Measurements from ENCODE around the gene ACSL1. TPM values are rescaled to one million over a fixed set of nuclear protein-coding genes. Genes with fewer than 3 reads are reported as not detected.

The ACSL1 gene
- 46.5 to 52.1 TPM (median 48.3 TPM) in 5 replicates for total RNA-seq (2022; extraction: Qiagen RNA extraction)

GRCh38 chr4:184825896-184826690 lies at the start of gene ACSL1:
ACSL1 (minus strand) TSS chr4:184825968; CDS start chr4:184803514, 22,454 bp downstream.

GRCh38 chr4:184733654-184734524 lies 91.9 kb downstream of the ACSL1 start, which contains the start of gene CENPU:
CENPU (minus strand) TSS chr4:184734096; CDS start chr4:184734062, 34 bp downstream.

Other genes with a start within 250 kb of the ACSL1 start
- 20.5 to 30.6 TPM (median 21.0 TPM) in 5 replicates for gene CASP3, start 176.5 kb downstream of the ACSL1 start, total RNA-seq (2022; extraction: Qiagen RNA extraction)
- gene PRIMPOL, start 176.2 kb downstream of the ACSL1 start, total RNA-seq (2022; extraction: Qiagen RNA extraction), result 5.7 to 6.8 TPM (median 6.2 TPM) in 5 replicates
- 22.9 to 27.3 TPM (median 24.1 TPM) in 5 replicates for gene CENPU, start 91.9 kb downstream of the ACSL1 start, total RNA-seq (2022; extraction: Qiagen RNA extraction)
- gene HELT, start 192.5 kb upstream of the ACSL1 start, total RNA-seq (2022; extraction: Qiagen RNA extraction), result not detected in 5 replicates

Data from A549 treated with AZD2906 at 1 μM for 4 hours (cell line).